KMS-11 (cell line): Measurements from ENCODE around the gene PSMD9.
"Not testable (repeated sequence)": the region's sequence is repeated elsewhere in the genome, so short reads cannot be mapped to it uniquely, and the experiment has no call there.

Experiments used
- H2AFZ ChIP-seq: fragments of 200-600 bp; sonication (generic); 2 replicates; pipeline ENCODE4 v1.6.1; 2016; ENCODE audit warnings: antibody characterized with exemption, mixed run types, low read depth
- H3K27ac ChIP-seq: fragments of 200-600 bp; sonication (generic); 2 replicates; pipeline ENCODE4 v1.6.1; 2016; ENCODE audit warnings: mild to moderate bottlenecking, mixed run types
- H3K27me3 ChIP-seq: fragments of 200-600 bp; sonication (generic); 2 replicates; pipeline ENCODE4 v1.6.1; 2017; ENCODE audit warnings: mild to moderate bottlenecking, low read depth, mixed run types, moderate library complexity; ENCODE audit not compliant: insufficient read depth
- H3K36me3 ChIP-seq: fragments of 200-600 bp; sonication (generic); 2 replicates; pipeline ENCODE4 v1.6.1; 2017; ENCODE audit warnings: mild to moderate bottlenecking, mixed run types; ENCODE audit not compliant: insufficient read depth
- H3K4me1 ChIP-seq: fragments of 200-600 bp; sonication (generic); 2 replicates; pipeline ENCODE4 v1.6.1; 2016; ENCODE audit warnings: mild to moderate bottlenecking, low read depth, mixed run types; ENCODE audit not compliant: poor library complexity, severe bottlenecking
- H3K4me2 ChIP-seq: fragments of 200-600 bp; sonication (generic); 2 replicates; pipeline ENCODE4 v1.7.0; 2016; ENCODE audit warnings: mild to moderate bottlenecking, mixed run types
- H3K4me3 ChIP-seq: fragments of 200-600 bp; sonication (generic); IDR thresholded peaks from 2 replicates; pipeline ENCODE4 v1.6.1; 2017; ENCODE audit warnings: low read depth, low read length, mixed read lengths; ENCODE audit not compliant: insufficient read depth
- H3K79me2 ChIP-seq: fragments of 200-600 bp; sonication (generic); 2 replicates; pipeline ENCODE4 v1.6.1; 2016; ENCODE audit warnings: low read depth, mixed run types; ENCODE audit not compliant: insufficient read depth
- H3K9ac ChIP-seq: fragments of 200-600 bp; sonication (generic); 2 replicates; pipeline ENCODE4 v1.6.1; 2016; ENCODE audit warnings: mild to moderate bottlenecking, mixed run types
- H4K20me1 ChIP-seq: fragments of 200-600 bp; sonication (generic); 2 replicates; pipeline ENCODE4 v1.6.1; 2016; ENCODE audit warnings: mild to moderate bottlenecking, mixed run types; ENCODE audit not compliant: insufficient read depth
- TF ChIP-seq, protein P1 (sequence below): fragments of 200-600 bp; sonication (generic); conservative IDR thresholded peaks from 2 replicates; pipeline ENCODE4 v1.6.1; 2017; ENCODE audit warnings: low read depth, mild to moderate bottlenecking, antibody characterized with exemption, low read length, moderate library complexity, mixed read lengths

The PSMD9 gene

GRCh38 chr12:121857322-121858246 lies 31.0 kb upstream of the PSMD9 start:
- no peak overlapping the region for H3K4me3 ChIP-seq
- H2AFZ ChIP-seq: no peak overlapping the region
- H3K36me3 ChIP-seq: no peaks in the 10 kb centered on the region
- TF ChIP-seq, protein P1, sequence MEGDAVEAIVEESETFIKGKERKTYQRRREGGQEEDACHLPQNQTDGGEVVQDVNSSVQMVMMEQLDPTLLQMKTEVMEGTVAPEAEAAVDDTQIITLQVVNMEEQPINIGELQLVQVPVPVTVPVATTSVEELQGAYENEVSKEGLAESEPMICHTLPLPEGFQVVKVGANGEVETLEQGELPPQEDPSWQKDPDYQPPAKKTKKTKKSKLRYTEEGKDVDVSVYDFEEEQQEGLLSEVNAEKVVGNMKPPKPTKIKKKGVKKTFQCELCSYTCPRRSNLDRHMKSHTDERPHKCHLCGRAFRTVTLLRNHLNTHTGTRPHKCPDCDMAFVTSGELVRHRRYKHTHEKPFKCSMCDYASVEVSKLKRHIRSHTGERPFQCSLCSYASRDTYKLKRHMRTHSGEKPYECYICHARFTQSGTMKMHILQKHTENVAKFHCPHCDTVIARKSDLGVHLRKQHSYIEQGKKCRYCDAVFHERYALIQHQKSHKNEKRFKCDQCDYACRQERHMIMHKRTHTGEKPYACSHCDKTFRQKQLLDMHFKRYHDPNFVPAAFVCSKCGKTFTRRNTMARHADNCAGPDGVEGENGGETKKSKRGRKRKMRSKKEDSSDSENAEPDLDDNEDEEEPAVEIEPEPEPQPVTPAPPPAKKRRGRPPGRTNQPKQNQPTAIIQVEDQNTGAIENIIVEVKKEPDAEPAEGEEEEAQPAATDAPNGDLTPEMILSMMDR: no peak
- no peaks in the 10 kb centered on the region for H3K27me3 ChIP-seq
- H3K27ac ChIP-seq: no peak overlapping the region
- H3K4me1 ChIP-seq: peaks cover 7% of the 10 kb centered on the region
- H3K9ac ChIP-seq: no peak overlapping the region
- H3K79me2 ChIP-seq: no peaks in the 10 kb centered on the region
- H4K20me1 ChIP-seq: no peaks in the 10 kb centered on the region
- H3K4me2 ChIP-seq: no peak overlapping the region

GRCh38 chr12:121858318-121858661 lies 30.3 kb upstream of the PSMD9 start:
- TF ChIP-seq, protein P1: no peak
- H4K20me1 ChIP-seq: no peaks in the 10 kb centered on the region
- no peaks in the 10 kb centered on the region for H3K27me3 ChIP-seq
- no peak overlapping the region for H2AFZ ChIP-seq
- no peak overlapping the region for H3K9ac ChIP-seq
- no peak overlapping the region for H3K4me3 ChIP-seq
- no peaks in the 10 kb centered on the region for H3K36me3 ChIP-seq
- H3K79me2 ChIP-seq: no peaks in the 10 kb centered on the region
- peaks cover 7% of the 10 kb centered on the region for H3K4me1 ChIP-seq
- H3K4me2 ChIP-seq: no peak overlapping the region
- no peak overlapping the region for H3K27ac ChIP-seq

GRCh38 chr12:121858662-121859572 lies 29.7 kb upstream of the PSMD9 start, which contains the start of gene HPD:
Gene HPD (minus strand): TSS chr12:121858859. CDS start chr12:121858823, 36 bp downstream.
- H3K4me1 ChIP-seq: peaks cover 7% of the 10 kb centered on the region
- no peak within 1 kb of the TSS for H3K9ac ChIP-seq
- TF ChIP-seq, protein P1: no peak
- H3K4me3 ChIP-seq: no peak within 1 kb of the TSS
- no peaks in the 10 kb centered on the region for H4K20me1 ChIP-seq
- H3K36me3 ChIP-seq: no peaks in the 10 kb centered on the region
- no peak within 1 kb of the TSS for H3K4me2 ChIP-seq
- H3K27me3 ChIP-seq: no peaks in the 10 kb centered on the region
- H3K79me2 ChIP-seq: no peaks in the 10 kb centered on the region
- no peak within 1 kb of the TSS for H3K27ac ChIP-seq
- H2AFZ ChIP-seq: no peak within 1 kb of the TSS

DNA sequence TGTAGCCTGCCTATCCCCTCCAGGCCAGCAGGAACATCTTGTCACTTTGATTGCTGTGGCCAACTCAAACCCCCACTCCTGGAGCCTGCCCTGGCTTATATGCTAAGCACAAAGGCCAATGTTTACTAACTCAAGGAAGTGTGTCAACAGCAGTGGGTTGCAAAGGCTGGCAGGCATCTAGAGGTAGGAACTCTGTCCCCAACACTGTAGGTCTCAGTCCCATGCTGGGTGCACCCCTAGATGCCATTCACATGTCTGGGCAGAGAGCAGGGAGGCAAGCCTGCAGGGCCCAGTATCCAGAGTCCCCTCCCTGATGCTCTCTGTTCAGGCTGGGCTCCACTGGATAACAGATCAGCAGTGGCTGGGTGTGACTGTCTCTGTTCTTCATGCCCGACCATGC lies 28.3 kb upstream of the PSMD9 start:
- Histone ChIP-seq H3K36me3 (no peaks in the 10 kb centered on the region), H3K4me1 (peaks cover 7% of the 10 kb centered on the region), H3K27ac (no peak overlapping the region), H3K4me3 (no peak overlapping the region), H3K27me3 (no peaks in the 10 kb centered on the region), H3K79me2 (no peaks in the 10 kb centered on the region), H2AFZ (no peak overlapping the region), H4K20me1 (no peaks in the 10 kb centered on the region), H3K4me2 (no peak overlapping the region), H3K9ac (no peak overlapping the region)
- TF ChIP-seq, protein P1: no peak

- H2AFZ ChIP-seq, H3K79me2 ChIP-seq, H4K20me1 ChIP-seq, H3K4me3 ChIP-seq, H3K4me1 ChIP-seq, H3K27me3 ChIP-seq, H3K36me3 ChIP-seq, H3K27ac ChIP-seq, H3K4me2 ChIP-seq, H3K9ac ChIP-seq: not testable (repeated sequence)
Measured at GRCh38 chr12:121860699-121861098, 27.9 kb upstream of the PSMD9 start.
